Adrenal gland (tissue), 5 donors: ENCODE measurements around the gene HMGN5.

Experiments used
- POLR2A ChIP-seq, 2 donors: fragments of 450-650 bp; IDR thresholded peaks; one replicate each; pipeline ENCODE4 v1.6.1; 2017; ENCODE audit warnings: antibody characterized with exemption in 2 of 2, mild to moderate bottlenecking in 2 of 2, moderate library complexity in 1 of 2
- TF ChIP-seq, protein P1 (sequence below), 6 experiments: fragments of 450-650 bp in 4 of 6; fragments of 200-600 bp in 2 of 6; sonication (generic) in 1 of 6; IDR thresholded peaks; 1 replicate in 5 of 6; 2 replicates in 1 of 6; pipeline versions ENCODE4 v1.5.1 to v1.8.0; 2016 to 2021; ENCODE audit warnings: antibody characterized with exemption in 6 of 6, mild to moderate bottlenecking in 2 of 6, moderate library complexity in 1 of 6
- donor health status: DM: no; HTN: no; CAD: no.

DNA sequence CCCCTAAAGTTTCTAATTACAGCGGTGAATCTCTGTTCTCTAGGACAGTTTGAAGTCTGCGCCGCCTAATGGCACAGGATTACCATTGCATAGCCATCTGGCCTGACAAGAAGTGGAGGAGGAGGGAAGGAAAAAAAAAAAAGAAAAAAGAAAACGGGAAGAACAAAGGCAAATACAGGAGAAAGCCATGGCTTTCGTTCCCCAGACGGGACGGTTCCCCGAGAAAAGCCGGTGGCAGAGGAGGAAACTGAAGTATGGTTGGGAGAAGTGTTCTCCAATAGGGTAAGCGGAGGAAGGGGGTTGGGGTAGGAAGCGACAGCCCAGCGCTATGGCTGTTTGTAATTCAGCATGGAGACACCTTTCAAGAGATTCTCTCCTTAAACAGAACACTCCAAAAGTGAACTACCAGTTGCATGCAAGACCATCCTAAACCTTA is 80.8 kb downstream of the HMGN5 start:
- TF ChIP-seq, protein P1, sequence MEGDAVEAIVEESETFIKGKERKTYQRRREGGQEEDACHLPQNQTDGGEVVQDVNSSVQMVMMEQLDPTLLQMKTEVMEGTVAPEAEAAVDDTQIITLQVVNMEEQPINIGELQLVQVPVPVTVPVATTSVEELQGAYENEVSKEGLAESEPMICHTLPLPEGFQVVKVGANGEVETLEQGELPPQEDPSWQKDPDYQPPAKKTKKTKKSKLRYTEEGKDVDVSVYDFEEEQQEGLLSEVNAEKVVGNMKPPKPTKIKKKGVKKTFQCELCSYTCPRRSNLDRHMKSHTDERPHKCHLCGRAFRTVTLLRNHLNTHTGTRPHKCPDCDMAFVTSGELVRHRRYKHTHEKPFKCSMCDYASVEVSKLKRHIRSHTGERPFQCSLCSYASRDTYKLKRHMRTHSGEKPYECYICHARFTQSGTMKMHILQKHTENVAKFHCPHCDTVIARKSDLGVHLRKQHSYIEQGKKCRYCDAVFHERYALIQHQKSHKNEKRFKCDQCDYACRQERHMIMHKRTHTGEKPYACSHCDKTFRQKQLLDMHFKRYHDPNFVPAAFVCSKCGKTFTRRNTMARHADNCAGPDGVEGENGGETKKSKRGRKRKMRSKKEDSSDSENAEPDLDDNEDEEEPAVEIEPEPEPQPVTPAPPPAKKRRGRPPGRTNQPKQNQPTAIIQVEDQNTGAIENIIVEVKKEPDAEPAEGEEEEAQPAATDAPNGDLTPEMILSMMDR (IDR thresholded peaks at IDR 0.05), result peak; percentile 16 to 55 (median 48)
- TF ChIP-seq POLR2A (IDR thresholded peaks at IDR 0.05), result no peak
